Left kidney (tissue), 2 donors: ENCODE data around the gene ATXN7L2. TPM values are rescaled to one million over a fixed set of nuclear protein-coding genes. Genes with fewer than 3 reads are reported as not detected.
A peak's percentile ranks its signal among the peaks of the same experiment; 100 is the strongest.

ENCODE experiments used
- DNase-seq: peaks from one replicate; pipeline ENCODE4 v3.0.0-alpha.2; 2013
- polyA plus RNA-seq: library from polyadenylated mRNA; unstranded; fragments of 120-200 nt; gene quantifications from one replicate; pipeline ENCODE4 v1.2.1, GENCODE V29; 2013; ENCODE audit not compliant: insufficient read length

ATXN7L2 gene
- polyA plus RNA-seq, 1 donor = 10.4 TPM

DNA sequence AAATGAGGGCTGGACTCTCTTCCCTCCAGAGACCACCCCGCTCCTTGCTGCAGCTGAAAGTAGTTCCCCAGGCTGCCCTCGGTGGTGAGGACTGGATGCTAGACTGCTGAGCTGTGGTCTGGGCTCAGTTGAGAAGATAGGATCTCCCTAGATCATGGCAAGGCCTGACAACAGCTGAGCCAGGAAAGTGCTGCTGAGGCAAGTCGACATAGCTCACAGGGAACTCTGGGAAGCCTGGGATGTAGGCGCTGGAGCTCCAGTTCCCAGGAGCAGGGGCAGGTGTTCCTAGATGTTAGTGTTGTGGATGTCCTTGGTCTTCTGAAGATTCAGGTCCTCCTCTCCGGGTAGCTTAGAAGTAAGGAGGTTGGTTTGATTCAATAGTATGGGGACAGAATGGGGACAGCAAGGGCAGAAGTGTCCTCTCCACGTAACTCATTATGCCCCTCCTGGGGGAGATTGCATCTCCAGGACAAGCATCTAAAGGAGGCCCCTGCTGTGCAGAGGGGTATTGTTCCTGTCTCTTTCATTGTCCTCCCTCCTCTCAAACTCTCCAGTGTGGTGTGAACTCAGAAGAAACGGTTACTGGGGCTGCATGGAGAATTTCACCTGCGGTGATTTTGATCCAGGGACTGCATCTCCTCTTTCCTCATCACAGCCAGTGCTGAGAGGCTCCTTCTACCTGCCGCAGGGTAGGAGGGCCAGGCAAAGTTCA is 13.9 kb downstream of the ATXN7L2 start:
- DNase-seq = no peak

DNA sequence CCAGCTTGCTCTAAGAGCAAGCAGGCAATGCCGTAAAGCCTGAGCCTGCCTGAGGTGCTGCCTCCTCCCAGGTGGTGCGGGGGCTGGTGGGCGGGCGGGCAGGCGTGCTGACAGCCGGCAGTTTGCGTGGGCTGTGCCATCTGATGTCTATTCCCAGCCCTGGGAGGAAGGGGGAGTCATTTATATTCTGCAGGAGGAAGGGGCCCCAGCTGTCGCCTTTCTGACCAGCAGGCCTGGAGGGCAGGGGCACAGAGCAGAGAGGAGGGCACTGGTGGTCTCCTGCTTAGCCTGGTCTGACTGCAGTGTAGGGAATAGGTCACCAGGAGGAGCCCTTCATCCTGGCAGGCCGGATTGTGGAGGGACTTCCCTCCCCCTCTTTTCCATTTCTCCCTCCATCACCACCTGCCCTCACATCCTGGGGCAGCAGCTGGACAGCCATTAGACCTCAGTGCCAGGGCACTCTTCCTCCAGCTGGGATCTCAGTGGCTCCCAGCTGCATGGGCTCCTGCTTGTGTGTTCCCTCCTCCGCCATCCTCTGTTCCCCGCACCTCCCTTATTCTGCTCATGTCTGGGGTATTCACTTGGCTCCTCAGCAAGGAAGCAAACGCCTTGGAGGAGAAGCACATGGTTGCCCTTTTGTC is 14.6 kb downstream of the ATXN7L2 start:
- DNase-seq = peak; percentile 76

DNA sequence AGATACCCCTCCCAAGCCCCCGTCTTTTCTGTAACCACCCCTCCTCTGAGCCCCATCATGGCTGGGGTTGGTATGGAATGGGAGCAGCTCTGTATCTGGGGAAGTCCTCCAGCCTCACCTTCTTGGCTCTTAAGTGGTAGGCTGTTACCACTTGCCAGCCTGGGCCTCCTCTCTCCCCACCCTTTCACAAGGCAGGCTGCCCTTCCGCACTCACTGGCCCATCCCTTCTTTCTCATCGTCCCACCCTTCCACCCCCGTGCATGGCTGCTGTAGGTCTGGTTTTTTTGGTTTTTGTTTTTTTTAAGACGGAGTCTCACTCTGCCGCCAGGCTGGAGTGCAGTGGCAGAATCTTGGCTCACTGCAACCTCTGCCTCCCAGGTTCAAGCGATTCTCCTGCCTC is 15.4 kb downstream of the ATXN7L2 start:
- DNase-seq = no peak

DNA sequence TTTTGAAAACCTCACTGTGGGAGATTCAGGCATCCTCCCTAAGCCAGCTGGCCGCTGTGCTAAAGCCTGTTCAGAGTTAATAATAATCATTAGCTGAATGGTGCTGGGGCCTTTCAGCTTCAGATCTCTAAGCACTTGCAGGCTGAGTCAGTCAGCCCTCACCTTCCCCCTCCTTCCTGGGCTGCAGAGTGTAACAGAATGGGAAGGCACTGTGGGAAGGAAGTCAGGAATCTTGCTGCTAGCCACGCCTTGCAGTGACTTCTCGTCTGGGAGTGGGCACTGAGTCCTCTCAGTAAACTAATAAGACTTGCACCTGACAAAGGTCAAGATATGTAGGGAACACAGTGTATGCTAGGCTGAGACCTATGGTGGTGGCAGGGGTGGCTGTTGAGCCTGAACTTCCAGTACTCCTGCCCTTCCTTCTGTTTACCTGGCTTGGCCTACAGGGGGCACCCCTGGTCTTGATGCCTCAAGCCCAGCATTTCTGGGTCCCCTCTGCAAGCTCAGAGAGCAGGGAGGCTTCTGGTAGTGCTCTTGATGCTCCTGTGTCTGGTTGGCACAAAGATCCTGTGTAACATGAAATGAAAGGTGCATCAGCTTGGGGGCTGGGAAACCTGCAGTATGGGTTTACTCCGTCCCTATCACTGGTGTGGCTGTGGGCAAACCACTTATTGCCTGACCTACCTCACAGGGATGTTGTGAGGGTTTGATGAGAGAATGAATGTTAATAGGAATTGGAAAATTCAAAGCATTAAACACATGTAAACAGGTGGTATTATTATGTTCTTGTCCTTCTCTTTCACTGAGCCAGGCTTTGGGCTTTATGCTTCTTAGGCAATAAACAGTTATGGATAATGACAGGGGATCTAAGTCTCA is 16.2 kb downstream of the ATXN7L2 start:
- no peak for DNase-seq

DNA sequence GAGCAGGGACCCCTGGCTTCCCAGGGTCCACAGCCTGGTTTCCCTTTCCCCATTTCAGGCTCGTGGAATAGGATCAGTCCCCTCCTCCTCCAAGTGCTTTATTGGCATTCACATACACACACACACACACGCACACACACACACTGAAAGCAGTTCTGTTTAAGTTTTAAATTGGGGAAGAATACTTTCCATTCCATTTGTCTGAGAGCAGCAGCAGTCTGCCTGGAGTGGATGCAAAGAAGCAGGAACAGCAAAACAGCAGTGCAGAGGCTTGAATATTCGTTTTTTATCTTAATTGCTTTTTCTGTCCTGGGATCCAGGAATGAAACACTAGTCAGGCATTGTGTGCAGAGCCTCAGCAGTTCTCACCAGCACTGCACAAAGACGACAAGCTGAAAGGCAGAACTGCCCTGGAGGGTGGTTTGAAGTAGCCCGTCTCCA is 17.3 kb downstream of the ATXN7L2 start:
- DNase-seq = no peak

DNA sequence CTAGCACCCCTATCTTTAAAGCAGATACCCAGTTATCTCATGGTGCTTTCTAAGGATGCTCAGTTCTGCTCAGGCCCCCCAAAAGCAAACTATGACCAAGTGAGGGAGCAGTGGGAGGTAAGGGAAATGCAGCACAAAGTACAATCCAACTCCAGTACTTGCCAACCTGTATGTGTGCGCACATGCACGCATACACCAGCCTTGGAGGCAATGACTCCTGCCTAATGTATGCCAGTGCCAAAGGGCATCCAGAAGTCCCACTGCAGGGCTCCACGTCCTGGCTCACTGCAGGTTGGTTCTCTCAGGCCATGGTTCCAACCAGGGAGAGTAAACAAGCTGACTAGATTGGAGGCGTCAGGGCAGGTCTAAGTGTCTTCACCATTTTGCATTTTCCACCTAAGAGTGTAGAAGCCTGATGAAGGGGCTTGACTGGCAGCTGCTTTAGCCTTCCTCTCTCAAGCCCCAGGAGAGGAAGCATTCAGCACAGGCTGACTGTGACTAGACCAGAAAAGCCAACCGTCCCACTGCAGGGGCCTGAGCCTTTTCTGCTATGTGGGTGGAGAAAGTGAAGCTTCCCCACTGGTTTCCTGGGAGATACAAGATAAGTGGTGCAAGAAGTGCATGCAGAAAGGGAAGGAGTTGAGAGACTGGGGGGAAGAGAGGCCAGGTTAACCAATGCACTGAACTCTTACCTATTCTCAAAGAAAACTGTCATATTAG is 18.1 kb downstream of the ATXN7L2 start:
- DNase-seq = no peak

DNA sequence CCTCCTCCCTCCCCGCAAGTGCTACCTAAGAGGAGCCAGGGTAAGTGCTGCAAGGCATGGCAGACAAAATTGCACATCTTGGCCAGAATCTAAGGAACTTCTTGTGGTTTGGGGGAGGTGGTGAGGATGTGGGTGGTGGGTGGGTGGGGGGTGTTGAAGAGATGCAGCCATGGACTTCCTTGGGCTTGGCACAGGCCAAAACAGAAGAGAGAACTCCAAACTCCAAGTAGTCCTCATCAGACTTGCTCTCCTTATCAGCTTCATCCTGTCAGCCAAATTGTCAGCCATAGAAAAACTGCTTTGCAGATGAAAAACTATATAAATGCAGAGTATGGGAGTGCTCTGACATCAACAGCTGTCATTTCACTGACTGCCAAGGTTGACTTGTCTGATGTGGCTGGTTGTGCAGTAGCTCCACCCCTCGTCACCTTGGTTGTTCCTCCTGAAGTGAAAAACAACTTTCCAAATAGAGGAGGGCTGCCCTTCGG is 18.7 kb downstream of the ATXN7L2 start:
- no peak for DNase-seq

DNA sequence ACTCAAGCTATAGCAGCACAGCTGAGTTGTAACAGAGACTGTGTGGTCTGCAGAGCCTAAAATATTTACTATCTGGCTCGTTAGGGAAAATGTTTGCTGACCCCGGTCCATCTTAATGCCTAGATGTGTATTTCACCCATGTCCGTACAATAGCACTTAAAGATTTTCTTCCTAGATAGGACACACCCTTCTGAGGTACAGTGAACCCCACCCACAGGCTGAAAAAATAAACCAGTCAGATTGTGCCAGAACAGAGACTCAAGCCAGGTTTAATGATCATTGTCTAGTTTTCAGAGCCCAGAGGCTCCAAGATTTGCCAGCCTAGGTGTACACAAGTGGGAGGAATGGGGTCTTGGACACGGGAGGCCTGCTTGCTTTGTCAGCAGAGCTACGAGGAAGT is 20.2 kb downstream of the ATXN7L2 start:
- no peak for DNase-seq

DNA sequence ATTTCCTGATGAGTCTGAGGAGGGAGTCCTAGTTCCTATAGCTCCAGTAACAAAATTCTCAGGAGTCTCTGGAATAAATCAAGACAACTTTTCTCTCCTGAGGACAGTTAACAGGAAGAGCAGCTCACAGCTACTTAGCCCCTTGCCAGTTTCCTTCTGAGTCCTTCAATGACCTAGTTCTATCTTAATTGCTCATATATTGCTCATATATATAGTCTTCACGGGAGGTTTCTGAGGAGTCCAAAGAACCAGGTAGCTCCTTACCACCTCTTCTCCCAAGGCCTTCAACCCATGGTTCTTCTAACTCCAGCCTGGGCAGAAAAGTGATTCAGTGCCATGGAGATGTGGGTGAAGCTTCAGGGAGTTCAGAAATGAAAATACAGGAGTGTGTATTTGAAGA is 21.3 kb downstream of the ATXN7L2 start:
- no peak for DNase-seq

DNA sequence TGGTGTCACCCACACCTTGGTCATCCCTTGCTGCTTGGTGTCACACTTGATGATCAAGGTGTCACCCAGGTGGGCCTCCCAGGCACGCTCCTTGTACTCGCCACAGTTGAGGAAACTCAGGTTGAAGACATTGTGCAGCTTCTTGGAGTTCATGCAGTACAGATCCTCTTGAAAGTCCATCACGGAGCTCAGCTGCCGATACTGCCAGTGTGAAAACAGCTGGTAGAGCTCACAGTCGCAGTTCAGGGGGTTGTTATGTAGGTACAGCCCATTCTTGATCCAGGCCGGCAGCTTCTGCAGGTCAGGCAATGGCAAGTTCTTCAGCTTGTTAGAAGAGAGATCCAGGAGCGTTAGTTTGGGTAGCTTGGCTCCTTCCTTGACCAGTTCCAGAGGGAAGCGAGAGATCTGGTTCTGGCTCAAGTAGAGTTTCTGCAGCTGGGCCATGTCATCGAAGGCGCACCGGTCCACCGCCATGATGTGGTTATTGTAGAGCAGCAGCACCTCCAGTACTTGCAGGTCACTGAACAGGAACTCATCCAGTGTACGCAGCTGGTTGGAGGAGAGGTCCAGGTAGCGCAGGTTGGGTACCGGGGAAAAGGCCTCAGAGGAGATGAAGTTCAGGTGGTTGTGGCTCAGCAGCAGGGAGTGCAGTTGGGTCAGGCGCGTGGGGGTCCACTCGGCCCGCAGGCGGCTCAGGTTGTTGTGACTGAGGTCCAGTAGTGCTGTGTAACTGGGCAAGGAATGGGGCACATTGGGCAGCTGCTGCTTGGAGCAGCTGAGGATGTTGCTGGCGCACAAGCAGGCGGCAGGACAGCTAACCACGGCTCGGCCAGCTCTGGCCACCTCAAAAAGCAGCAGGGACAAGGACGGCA is 24.5 kb downstream of the ATXN7L2 start:
- no peak for DNase-seq

DNA sequence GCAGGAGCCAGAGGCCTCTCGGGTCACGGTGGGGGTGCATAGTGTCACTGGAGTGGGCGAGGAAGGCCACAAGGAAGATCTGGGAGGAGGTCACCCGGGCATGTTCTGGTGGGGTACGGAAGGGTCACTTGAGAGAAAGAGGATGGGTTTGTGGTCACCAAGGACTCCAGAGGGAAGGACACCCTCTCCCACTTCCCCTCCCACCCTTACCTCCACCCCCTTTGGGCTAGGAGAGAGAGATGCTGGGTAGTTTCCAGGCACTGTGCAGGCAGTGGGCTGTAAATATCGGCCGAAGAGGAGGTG is 25.1 kb downstream of the ATXN7L2 start:
- no peak for DNase-seq

DNA sequence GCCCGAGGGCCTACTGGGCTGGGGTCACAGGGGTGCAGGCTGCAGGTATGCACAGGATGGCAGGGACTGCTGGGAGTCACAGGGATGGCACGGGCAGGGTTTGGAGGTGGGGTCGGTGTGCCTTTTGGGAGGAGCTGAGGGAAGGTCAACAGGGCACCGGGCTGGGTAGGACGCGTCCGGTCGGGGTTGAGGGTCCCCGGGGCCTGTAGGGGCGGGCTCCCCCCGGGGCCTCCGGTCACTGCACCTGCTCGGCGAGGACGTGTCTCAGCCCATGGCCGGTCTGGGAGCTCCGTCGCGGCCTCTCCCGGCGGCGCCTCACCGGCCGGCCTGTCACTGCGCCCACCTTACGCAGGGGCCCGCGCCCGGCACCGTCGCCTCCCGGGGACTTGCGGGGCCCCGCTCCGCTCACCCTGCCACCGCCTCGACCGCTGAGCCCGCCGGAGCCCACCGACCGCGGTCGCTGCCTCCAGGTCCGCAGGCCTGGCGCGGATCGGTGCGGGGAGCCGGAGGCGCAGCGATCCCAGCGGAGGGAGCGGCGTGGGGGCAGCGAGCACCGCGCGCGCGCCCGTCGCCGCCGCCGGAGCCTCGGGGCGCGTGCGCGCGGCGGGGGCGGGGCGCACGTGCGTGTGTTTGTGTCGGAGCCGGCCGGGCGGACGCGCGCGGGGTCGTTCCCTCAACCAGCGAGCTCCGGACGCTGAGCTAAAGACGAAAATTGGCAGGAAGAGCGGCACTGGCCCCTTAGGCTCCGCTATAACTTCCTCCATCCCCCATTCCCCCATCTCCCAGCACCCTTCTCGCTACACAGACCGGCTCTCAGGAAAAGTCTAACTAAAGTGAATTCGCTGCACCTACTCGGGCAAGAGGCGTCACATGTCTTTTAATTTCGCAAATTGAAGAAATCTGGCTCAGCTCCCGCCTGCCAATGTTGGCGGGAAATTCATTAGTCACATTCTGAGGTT is 25.8 kb downstream of the ATXN7L2 start, which contains the start of gene AMIGO1:
Gene AMIGO1 (minus strand): TSS at position 552 of the 959 bp plus-strand sequence. CDS start 815 bp downstream, outside the sequence.
- peak; percentile 61 for DNase-seq

DNA sequence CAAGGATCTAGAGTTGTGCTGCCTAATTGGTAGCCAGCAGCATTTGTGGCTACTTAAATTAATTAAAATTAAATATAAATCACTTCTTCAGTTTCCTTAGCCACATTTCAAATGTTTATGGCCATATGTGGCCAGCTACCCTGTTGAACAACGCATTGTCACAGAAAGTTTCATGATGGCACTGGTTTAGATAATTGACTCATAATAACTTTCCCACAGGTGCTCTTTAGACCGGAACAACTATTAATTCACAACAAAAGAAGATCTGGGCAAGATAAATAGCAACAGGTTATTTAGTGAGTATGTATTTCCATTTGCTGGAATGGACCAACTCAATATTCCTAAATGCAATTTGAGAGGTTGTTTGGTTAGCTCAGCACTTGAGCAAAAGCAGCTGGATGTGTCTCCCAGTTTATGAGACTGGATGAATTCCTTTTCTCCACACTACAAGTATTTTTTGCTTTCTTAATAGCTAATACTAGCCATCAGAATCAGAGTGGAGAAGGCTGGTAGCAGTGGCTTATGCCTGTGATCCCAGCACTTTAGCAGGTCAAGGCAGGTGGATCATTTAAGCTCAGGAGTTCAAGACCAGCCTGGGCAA is 29.5 kb downstream of the ATXN7L2 start:
- DNase-seq = no peak

DNA sequence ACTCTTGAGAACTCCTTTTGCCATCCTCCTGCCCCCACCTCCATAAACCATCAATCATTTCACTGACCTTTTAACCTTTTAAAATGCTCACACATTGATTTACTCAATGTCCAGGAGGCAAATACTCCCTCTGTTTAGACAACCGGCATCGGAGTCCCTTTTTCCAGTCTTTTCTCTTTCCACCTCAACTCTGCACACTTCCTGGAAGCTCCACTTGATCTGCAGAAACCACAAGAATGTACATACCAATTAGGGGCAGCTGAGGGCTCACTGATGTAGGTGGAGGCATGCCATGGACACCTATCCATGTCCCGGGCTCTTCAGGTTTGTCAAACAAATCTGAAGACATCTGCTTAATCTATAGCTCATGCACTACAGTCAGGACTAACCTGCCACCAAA is 31.1 kb downstream of the ATXN7L2 start:
- DNase-seq = no peak

DNA sequence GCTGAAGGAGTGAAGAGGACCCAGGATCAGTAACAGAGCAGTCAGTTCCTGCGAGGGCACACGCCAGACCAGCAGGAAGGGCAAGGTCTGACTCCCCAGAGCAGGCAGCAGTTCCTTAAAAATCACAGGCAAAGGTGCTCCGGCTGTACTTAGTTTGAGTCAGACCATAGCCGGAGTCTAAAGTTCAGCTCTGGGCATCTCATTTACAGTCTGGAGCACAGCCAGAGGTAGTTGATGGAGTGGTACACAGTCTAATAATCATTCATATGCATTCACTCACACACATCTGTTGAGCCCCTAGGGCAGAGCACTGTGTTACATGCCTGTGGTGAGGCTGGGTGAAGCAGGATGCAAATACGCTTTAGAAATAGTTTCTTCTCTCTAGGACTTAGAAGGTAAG is 33.2 kb downstream of the ATXN7L2 start:
- DNase-seq = no peak

DNA sequence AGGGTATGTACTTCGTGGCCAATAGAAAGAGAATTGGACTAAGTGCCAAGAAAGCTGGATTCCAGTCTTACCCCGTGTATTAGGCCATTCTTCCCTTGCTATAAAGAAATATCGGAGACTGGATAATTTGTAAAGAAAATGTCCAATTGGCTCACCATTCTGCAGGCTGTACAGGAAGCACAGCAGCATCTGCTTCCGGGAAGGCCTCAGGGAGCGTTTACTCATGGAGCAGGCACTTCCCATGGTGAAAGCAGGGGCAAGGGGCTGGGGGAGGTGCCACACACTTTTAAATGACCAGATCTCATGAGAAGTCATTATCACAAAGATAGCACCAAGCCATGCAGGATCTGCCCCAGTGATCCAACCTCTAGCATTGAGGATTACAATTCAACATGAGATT is 33.6 kb downstream of the ATXN7L2 start:
- DNase-seq = no peak

DNA sequence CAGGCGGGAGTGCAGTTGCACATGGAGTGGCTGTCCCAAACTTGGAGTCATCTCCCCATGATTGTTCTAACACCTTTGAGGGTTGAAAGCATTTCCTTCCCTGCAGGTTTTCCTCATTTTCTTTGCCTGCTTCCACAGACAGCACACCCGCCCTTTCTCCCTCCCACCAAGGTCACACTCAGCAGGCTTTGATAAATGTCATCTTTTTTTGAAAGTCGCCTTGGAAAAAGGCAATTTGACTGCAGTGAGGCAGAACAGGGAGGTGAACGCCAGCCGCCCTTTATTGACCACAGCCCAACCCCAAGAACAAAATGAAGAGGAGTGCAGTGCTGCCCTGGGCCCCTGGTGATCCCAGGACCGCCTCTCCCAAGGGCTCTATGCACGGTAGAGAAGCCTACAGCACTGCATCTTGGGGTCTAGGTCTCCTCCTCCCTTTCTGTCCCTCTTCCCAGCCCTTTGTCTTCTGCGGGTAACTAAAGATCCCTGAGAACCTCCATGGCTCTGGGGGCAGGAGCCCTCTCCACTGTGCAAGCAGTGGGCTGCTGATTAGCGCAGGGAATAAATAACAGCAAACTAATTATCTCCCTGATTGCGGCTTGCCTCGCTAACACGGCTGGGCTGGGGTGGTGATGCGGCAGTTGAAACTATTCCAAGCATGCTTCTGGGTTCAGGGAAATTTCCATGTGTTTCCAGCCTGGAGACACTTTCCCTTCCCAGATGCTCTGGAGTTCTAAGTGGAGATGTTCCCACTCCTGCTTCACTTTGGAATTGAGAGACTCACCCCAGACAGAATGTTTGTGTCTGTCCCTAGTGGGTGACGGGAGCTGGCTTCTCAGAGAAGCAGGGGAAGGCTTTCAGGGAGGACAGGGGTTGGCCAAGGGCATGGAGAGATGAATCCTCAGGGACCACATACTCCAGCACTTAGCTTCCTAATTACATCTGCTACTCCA is 37.6 kb downstream of the ATXN7L2 start:
- DNase-seq = no peak

DNA sequence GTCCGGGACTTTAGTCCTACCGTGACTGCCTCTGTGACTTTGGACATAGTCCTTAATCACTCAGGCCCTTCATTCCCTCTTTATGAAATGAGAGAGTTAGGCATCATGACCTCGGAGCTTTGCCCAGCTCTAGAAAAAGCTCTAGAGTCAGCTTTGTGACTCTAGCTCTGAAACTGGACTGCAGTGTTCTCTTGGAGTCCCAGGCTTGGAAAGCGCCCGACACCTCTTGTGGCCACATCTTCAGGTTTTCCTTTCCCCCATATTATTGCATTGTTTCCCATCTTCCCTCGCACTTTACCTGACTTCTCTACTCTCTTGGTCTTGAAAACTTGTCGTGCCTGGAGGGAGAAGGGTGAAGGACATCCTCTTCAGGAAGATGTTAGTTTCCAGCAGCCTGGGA is 38.3 kb downstream of the ATXN7L2 start:
- DNase-seq = no peak
